OCI-LY7 (cell line): ENCODE measurements around the gene KLF13. TPM values are rescaled to one million over a fixed set of nuclear protein-coding genes. Genes with fewer than 3 reads are reported as not detected.
A peak's percentile ranks its signal among the peaks of the same experiment; 100 is the strongest.

Experiments used
- BruUV-seq: library from RNA; stranded (reverse); fragments of 400-500 nt; replicated peaks from 2 replicates; lab custom pipeline; 2021; lab: Mats Ljungman, UMichigan
- CTCF ChIA-PET: fragments of 300-600 bp; sonication (Branson Sonifier 250); formaldehyde crosslinking; loops from one replicate; lab custom pipeline; 2022; ENCODE audit warnings: antibody characterized with exemption; ENCODE audit not compliant: unreplicated experiment; lab: Charles Lee
- POLR2A ChIA-PET: fragments of 300-600 bp; sonication (Branson Sonifier 250); formaldehyde crosslinking; loops from one replicate; lab custom pipeline; 2022; ENCODE audit warnings: antibody characterized with exemption; lab: Charles Lee
- DNase-seq: peaks from one replicate; pipeline ENCODE4 v3.0.0-alpha.2; 2015; ENCODE audit warnings: low spot score
- H2AFZ ChIP-seq: fragments of 200-600 bp; sonication (generic), shearing (Covaris generic); 2 replicates; pipeline ENCODE4 v1.6.1; 2014; ENCODE audit warnings: mild to moderate bottlenecking, antibody characterized with exemption, low read length, moderate library complexity
- H3K27ac ChIP-seq: fragments of 200-600 bp; sonication (generic); 2 replicates; pipeline ENCODE4 v1.5.1; 2014; ENCODE audit warnings: mixed run types, low read depth, mild to moderate bottlenecking, moderate library complexity, low read length, inconsistent platforms; ENCODE audit not compliant: poor library complexity, severe bottlenecking
- H3K36me3 ChIP-seq: fragments of 200-600 bp; sonication (generic); 2 replicates; pipeline ENCODE4 v1.6.1; 2014; ENCODE audit warnings: mild to moderate bottlenecking, antibody characterized with exemption, low read length, moderate library complexity, mixed read lengths; ENCODE audit not compliant: insufficient read depth
- H3K4me1 ChIP-seq: fragments of 200-600 bp; sonication (generic); 2 replicates; pipeline ENCODE4 v1.5.1; 2014; ENCODE audit warnings: mild to moderate bottlenecking, low read length; ENCODE audit not compliant: insufficient read depth, poor library complexity, severe bottlenecking
- H3K4me2 ChIP-seq: fragments of 200-600 bp; sonication (generic); 2 replicates; pipeline ENCODE4 v1.6.1; 2014; ENCODE audit warnings: mild to moderate bottlenecking, low read length
- H3K4me3 ChIP-seq: fragments of 200-600 bp; sonication (generic); 2 replicates; pipeline ENCODE4 v1.5.1; 2014; ENCODE audit warnings: mild to moderate bottlenecking, low read depth, low read length; ENCODE audit not compliant: poor library complexity, severe bottlenecking
- H3K79me2 ChIP-seq: fragments of 200-600 bp; sonication (generic); 2 replicates; pipeline ENCODE4 v1.6.1; 2016; ENCODE audit warnings: low read depth, mild to moderate bottlenecking, low read length, moderate library complexity, mixed read lengths; ENCODE audit not compliant: insufficient read depth
- H3K9me2 ChIP-seq: fragments of 200-600 bp; sonication (generic); 2 replicates; pipeline ENCODE4 v1.6.1; 2016; ENCODE audit warnings: mild to moderate bottlenecking, low read length, mixed read lengths; ENCODE audit not compliant: insufficient read depth
- H3K9me3 ChIP-seq: fragments of 200-600 bp; sonication (generic); 2 replicates; pipeline ENCODE4 v1.6.1; 2014; ENCODE audit warnings: mild to moderate bottlenecking, mixed run types, low read length, mixed read lengths
- H4K20me1 ChIP-seq: fragments of 200-600 bp; sonication (generic); 2 replicates; pipeline ENCODE4 v1.6.1; 2014; ENCODE audit warnings: mild to moderate bottlenecking, antibody characterized with exemption, low read length, moderate library complexity, mixed read lengths; ENCODE audit not compliant: insufficient read depth
- EZH2phosphoT487 ChIP-seq: fragments of 200-600 bp; sonication (generic); IDR thresholded peaks from 2 replicates; pipeline ENCODE4 v1.6.1; 2018; ENCODE audit warnings: low read depth, borderline replicate concordance, mild to moderate bottlenecking, mixed run types, antibody characterized with exemption, low read length, moderate library complexity, mixed read lengths
- intact Hi-C: fragments of 100-400 bp; cut with micrococcal nuclease; formaldehyde crosslinking; loops from one replicate; pipeline ENCODE4 v1.10.0; 2022; ENCODE audit not compliant: unreplicated experiment
- total RNA-seq, 2 experiments: library from RNA; depleted of rRNA in 1 of 2; stranded (reverse); fragments of >200 nt in 1 of 2; shearing (Covaris generic) in 1 of 2; gene quantifications; 2 replicates each; pipeline ENCODE4 v1.2.3, GENCODE V29; 2014 to 2022
- TF ChIP-seq, protein P1 (sequence below): fragments of 200-600 bp; sonication (generic); conservative IDR thresholded peaks from 2 replicates; pipeline ENCODE4 v1.5.1; 2014; ENCODE audit warnings: mild to moderate bottlenecking, antibody characterized with exemption, low read length, moderate library complexity, mixed read lengths

Gene KLF13
- total RNA-seq, 2 experiments from 2014 or later, result 63.2 to 64.6 TPM

DNA sequence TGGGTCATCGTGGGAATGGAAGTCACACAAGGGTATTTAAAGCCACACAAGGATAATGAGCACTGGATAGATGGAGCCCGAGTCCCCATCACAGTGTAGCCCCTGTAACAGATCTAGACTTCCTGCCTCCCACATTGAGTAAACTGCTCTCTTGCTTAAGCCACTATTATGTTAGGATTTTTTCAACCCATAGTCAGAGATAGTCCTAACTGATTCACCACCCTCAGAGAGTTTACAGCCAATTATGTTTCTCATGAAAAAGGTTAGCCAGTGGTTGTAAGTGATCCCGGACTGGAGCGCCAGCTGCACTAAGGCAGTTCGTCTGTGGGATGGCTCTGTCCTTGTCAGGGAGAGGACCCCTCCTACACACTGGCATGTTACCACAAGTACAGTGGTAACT lies 77.0 kb downstream of the KLF13 start:
- no peak for DNase-seq
- POLR2A ChIA-PET, result no interaction called here
- intact Hi-C loops, result no loop called here
- no TSS peak for BruUV-seq
- CTCF ChIA-PET, result no interaction called here
- H3K4me1 ChIP-seq, result peaks cover 7% of the 10 kb centered on the region
- H3K27ac ChIP-seq, result no peak overlapping the region
- TF ChIP-seq, protein P1, sequence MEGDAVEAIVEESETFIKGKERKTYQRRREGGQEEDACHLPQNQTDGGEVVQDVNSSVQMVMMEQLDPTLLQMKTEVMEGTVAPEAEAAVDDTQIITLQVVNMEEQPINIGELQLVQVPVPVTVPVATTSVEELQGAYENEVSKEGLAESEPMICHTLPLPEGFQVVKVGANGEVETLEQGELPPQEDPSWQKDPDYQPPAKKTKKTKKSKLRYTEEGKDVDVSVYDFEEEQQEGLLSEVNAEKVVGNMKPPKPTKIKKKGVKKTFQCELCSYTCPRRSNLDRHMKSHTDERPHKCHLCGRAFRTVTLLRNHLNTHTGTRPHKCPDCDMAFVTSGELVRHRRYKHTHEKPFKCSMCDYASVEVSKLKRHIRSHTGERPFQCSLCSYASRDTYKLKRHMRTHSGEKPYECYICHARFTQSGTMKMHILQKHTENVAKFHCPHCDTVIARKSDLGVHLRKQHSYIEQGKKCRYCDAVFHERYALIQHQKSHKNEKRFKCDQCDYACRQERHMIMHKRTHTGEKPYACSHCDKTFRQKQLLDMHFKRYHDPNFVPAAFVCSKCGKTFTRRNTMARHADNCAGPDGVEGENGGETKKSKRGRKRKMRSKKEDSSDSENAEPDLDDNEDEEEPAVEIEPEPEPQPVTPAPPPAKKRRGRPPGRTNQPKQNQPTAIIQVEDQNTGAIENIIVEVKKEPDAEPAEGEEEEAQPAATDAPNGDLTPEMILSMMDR, result no peak
- no peaks in the 10 kb centered on the region for H3K9me2 ChIP-seq
- H3K4me2 ChIP-seq, result no peak overlapping the region
- no peak overlapping the region for H2AFZ ChIP-seq
- no peaks in the 10 kb centered on the region for H3K9me3 ChIP-seq
- H3K4me3 ChIP-seq, result no peak overlapping the region
- no peaks in the 10 kb centered on the region for H3K79me2 ChIP-seq
- H3K36me3 ChIP-seq, result no peaks in the 10 kb centered on the region; the same call in 1 of the 2 replicates
- no peaks in the 10 kb centered on the region for H4K20me1 ChIP-seq

DNA sequence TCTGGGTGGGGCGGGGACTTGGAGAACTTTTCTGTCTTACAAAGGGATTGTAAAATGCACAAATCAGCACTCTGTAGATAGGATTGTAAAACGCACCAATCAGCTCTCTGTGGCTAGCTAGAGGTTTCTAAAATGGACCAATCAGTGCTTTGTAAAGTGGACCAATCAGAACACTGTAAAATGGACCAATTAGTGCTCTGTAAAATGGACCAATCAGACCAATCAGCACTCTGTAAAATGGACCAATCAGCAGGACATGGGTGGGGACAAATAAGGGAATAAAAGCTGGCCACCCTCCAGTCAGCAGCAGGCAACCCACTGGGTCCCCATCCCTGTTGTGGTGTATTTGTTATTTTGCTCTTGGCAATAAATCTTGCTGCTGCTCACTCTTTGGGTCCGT lies 77.7 kb downstream of the KLF13 start:
- no peaks in the 10 kb centered on the region for H4K20me1 ChIP-seq
- CTCF ChIA-PET, result no interaction called here

DNA sequence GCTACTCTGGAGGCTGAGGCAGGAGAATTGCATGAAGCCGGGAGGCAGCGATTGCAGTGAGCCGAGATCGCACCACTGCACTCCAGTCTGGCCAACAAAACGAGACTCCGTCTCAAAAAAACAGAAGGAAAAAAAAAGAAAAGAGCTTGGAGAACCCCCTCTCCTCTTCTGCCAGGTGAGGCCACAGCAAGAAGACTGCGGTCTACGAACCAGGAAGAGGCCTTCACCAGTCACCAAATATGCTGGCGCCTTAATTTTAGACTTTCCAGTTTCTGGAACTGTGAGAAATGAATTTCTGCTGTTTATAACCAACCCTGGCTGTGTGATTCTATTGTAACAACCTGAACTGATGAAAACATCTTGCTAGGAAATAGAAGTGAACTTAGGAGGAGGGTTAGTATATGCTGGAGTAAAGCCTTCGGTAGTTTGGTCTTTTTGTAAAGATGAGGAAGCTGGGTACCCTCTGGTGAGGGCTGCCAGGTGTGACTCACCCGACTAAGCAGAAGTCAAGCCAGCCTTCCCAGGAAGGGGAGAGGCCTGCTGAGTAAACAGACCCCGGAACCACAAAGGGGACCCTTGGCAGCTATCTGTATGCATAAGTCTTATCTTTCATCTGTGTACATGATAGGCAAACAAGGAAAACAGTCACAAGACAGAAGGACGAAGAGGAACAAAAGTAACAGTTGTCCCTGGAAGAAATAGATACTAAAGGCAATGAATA lies 78.7 kb downstream of the KLF13 start:
- Histone ChIP-seq H4K20me1 (no peaks in the 10 kb centered on the region), H3K4me2 (peak overlapping the region; percentile 2; the same call in 1 of the 2 replicates), H2AFZ (peak overlapping the region; percentile 40; the same call in 1 of the 2 replicates), H3K79me2 (no peaks in the 10 kb centered on the region), H3K36me3 (no peaks in the 10 kb centered on the region; the same call in 1 of the 2 replicates), H3K9me2 (no peaks in the 10 kb centered on the region), H3K4me3 (no peak overlapping the region), H3K9me3 (0 out of 2 replicates have a peak, but pooled peaks cover 16% of the 10 kb centered on the region), H3K4me1 (peaks cover 7% of the 10 kb centered on the region), H3K27ac (no peak overlapping the region)
- BruUV-seq, result no TSS peak
- ChIA-PET CTCF (no interaction called here), POLR2A (interaction anchor here (0.7 kb wide), 1 partner anchor 205 kb away, joined by 3 read pairs; no protein-coding TSS in a partner anchor)
- intact Hi-C loops, result no loop called here
- DNase-seq, result peak; percentile 34
- TF ChIP-seq, protein P1, result no peak
- TF ChIP-seq EZH2phosphoT487, result no peak

More for the DNA sequence above, 77.7 kb downstream of the KLF13 start:
- H3K4me2 ChIP-seq, result no peak overlapping the region
- TF ChIP-seq, protein P1, result no peak
- TF ChIP-seq EZH2phosphoT487, result no peak
- H3K4me3 ChIP-seq, result no peak overlapping the region
- H3K27ac ChIP-seq, result no peak overlapping the region
- H3K4me1 ChIP-seq, result peaks cover 7% of the 10 kb centered on the region
- DNase-seq, result no peak
- H3K9me2 ChIP-seq, result no peaks in the 10 kb centered on the region
- POLR2A ChIA-PET, result no interaction called here
- BruUV-seq, result no TSS peak
- no peaks in the 10 kb centered on the region; the same call in 1 of the 2 replicates for H3K36me3 ChIP-seq
- H3K79me2 ChIP-seq, result no peaks in the 10 kb centered on the region
- intact Hi-C loops, result no loop called here
- no peak overlapping the region for H2AFZ ChIP-seq
- 0 out of 2 replicates have a peak, but pooled peaks cover 6% of the 10 kb centered on the region for H3K9me3 ChIP-seq
